Measurements from ENCODE around the gene SEMA3B. TPM values are rescaled to one million over a fixed set of nuclear protein-coding genes. Genes with fewer than 3 reads are reported as not detected.

The SEMA3B gene
- polyA plus RNA-seq, 3 donors: 0.56 TPM; not detected in 2

GRCh38 chr3:50325497-50326181 is 56.7 kb downstream of the SEMA3B start:
- no peak overlapping the region for H3K4me3 ChIP-seq (replicated peaks in 1 of 3; ENCODE audit: low read depth in 2 of 3, low read length in 3 of 3)
- TF ChIP-seq, protein P1, sequence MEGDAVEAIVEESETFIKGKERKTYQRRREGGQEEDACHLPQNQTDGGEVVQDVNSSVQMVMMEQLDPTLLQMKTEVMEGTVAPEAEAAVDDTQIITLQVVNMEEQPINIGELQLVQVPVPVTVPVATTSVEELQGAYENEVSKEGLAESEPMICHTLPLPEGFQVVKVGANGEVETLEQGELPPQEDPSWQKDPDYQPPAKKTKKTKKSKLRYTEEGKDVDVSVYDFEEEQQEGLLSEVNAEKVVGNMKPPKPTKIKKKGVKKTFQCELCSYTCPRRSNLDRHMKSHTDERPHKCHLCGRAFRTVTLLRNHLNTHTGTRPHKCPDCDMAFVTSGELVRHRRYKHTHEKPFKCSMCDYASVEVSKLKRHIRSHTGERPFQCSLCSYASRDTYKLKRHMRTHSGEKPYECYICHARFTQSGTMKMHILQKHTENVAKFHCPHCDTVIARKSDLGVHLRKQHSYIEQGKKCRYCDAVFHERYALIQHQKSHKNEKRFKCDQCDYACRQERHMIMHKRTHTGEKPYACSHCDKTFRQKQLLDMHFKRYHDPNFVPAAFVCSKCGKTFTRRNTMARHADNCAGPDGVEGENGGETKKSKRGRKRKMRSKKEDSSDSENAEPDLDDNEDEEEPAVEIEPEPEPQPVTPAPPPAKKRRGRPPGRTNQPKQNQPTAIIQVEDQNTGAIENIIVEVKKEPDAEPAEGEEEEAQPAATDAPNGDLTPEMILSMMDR (IDR thresholded peaks at IDR 0.05): no peak
- peak overlapping the region; percentile 18 for H3K4me2 ChIP-seq (replicated peaks; ENCODE audit: extremely low read depth, low read length, poor library complexity, severe bottlenecking)
- peak overlapping the region; percentile 26 to 56 for H3K27ac ChIP-seq (ENCODE audit: low read depth in 1 of 2, low read length in 2 of 2)
- intact Hi-C loops (cut with micrococcal nuclease): loop anchor here in 1 of 2 donors (2.0 kb wide), 1 partner anchor 33 kb away; the partner anchor contains the start of gene IFRD2
- no peak overlapping the region for H3K9ac ChIP-seq (ENCODE audit: insufficient read depth, low read length, poor library complexity, severe bottlenecking)
- H3K36me3 ChIP-seq (replicated peaks in 1 of 2; ENCODE audit: control insufficient read depth in 1 of 2, insufficient read depth in 2 of 2, low read length in 2 of 2): peaks cover 14 to 21% of the 10 kb centered on the region in 2 donors
- H3K4me1 ChIP-seq (ENCODE audit: control insufficient read depth in 1 of 2, insufficient read depth in 2 of 2, low read length in 2 of 2): peaks cover 64 to 79% of the 10 kb centered on the region in 2 donors
- Mint-ChIP-seq H3K27me3 (ENCODE audit: low read depth in 3 of 3) (peaks cover 0 to 1% (median 1%) of the 10 kb centered on the region in 3 donors), H3K36me3 (peaks cover 17 to 36% of the 10 kb centered on the region in 2 donors), H3K4me3 (no peak overlapping the region), H3K27ac (peak overlapping the region; percentile 7 to 85 (median 76)), H3K4me1 (peaks cover 61% of the 10 kb centered on the region), H3K9me3 (no peaks in the 10 kb centered on the region)
- H4K20me1 ChIP-seq (ENCODE audit: insufficient read depth, low read length): peaks cover 34% of the 10 kb centered on the region
- H3K79me2 ChIP-seq (ENCODE audit: insufficient read depth, low read length): peaks cover 29% of the 10 kb centered on the region
- no peak for DNase-seq
- WGBS (ENCODE audit: insufficient coverage): 86% methylated on average over 7 of the region's 11 CpGs
- no peaks in the 10 kb centered on the region for H3K9me3 ChIP-seq (replicated peaks in 1 of 2; ENCODE audit: control insufficient read depth in 1 of 2, insufficient read depth in 1 of 2, low read length in 2 of 2)
- no peak overlapping the region for H2AFZ ChIP-seq (ENCODE audit: insufficient read depth, low read depth, low read length, poor library complexity, severe bottlenecking)
- no peaks in the 10 kb centered on the region for H3K27me3 ChIP-seq (ENCODE audit: control insufficient read depth in 2 of 2, insufficient read depth in 2 of 2, low read length in 2 of 2)

DNA sequence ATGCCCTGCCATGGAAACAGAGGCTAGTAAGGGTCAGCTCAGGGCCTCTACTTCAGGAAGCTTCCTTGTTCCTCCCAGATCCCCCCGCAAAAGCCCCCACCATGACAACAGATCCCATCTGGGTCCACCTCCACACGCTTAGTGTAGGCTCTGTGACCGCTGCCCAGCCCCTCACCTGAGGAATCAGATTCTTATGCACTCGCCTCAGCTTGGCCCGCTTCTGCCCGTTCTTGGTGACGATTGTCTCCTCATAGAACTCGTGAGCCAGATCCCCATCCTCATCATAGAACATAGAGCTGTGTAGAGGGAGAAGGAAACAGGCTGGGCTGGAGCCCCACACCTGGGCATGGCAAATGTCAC is 57.2 kb downstream of the SEMA3B start:
- Mint-ChIP-seq H3K27ac (peak overlapping the region in 6 of 7 donors; percentile 29 to 82 (median 68)), H3K4me1 (peaks cover 60% of the 10 kb centered on the region), H3K4me3 (no peak overlapping the region), H3K9me3 (no peaks in the 10 kb centered on the region), H3K27me3 (ENCODE audit: low read depth in 3 of 3) (peaks cover 0 to 1% (median 0%) of the 10 kb centered on the region in 3 donors), H3K36me3 (peaks cover 22 to 42% of the 10 kb centered on the region in 2 donors)
- WGBS (ENCODE audit: insufficient coverage): 89% methylated on average over 3 of the region's 8 CpGs
- H3K4me3 ChIP-seq (replicated peaks in 1 of 3; ENCODE audit: low read depth in 2 of 3, low read length in 3 of 3): no peak overlapping the region
- H2AFZ ChIP-seq (ENCODE audit: insufficient read depth, low read depth, low read length, poor library complexity, severe bottlenecking): no peak overlapping the region
- no peak overlapping the region for H3K4me2 ChIP-seq (replicated peaks; ENCODE audit: extremely low read depth, low read length, poor library complexity, severe bottlenecking)
- peaks cover 35% of the 10 kb centered on the region for H3K79me2 ChIP-seq (ENCODE audit: insufficient read depth, low read length)
- peak overlapping the region; percentile 26 to 56 for H3K27ac ChIP-seq (ENCODE audit: low read depth in 1 of 2, low read length in 2 of 2)
- no peak for DNase-seq
- H4K20me1 ChIP-seq (ENCODE audit: insufficient read depth, low read length): peaks cover 39% of the 10 kb centered on the region
- H3K36me3 ChIP-seq (replicated peaks in 1 of 2; ENCODE audit: control insufficient read depth in 1 of 2, insufficient read depth in 2 of 2, low read length in 2 of 2): peaks cover 20 to 26% of the 10 kb centered on the region in 2 donors
- H3K4me1 ChIP-seq (ENCODE audit: control insufficient read depth in 1 of 2, insufficient read depth in 2 of 2, low read length in 2 of 2): peaks cover 63 to 76% of the 10 kb centered on the region in 2 donors
- H3K27me3 ChIP-seq (ENCODE audit: control insufficient read depth in 2 of 2, insufficient read depth in 2 of 2, low read length in 2 of 2): no peaks in the 10 kb centered on the region
- H3K9me3 ChIP-seq (replicated peaks in 1 of 2; ENCODE audit: control insufficient read depth in 1 of 2, insufficient read depth in 1 of 2, low read length in 2 of 2): no peaks in the 10 kb centered on the region
- H3K9ac ChIP-seq (ENCODE audit: insufficient read depth, low read length, poor library complexity, severe bottlenecking): no peak overlapping the region
- intact Hi-C loops (cut with micrococcal nuclease): no loop called here
- TF ChIP-seq, protein P1 (IDR thresholded peaks at IDR 0.05): no peak

Data from CD14-positive monocyte (primary cell).